HG03196 (cell line): ENCODE data around the gene ALG11.
"Not testable (repeated sequence)": the region's sequence is repeated elsewhere in the genome, so short reads cannot be mapped to it uniquely, and the experiment has no call there.

Source experiments
- ATAC-seq: cut with Tn5 transposase; IDR thresholded peaks from one replicate; pipeline ENCODE4 v1.9.1; 2021; ENCODE audit not compliant: unreplicated experiment

Gene ALG11

DNA sequence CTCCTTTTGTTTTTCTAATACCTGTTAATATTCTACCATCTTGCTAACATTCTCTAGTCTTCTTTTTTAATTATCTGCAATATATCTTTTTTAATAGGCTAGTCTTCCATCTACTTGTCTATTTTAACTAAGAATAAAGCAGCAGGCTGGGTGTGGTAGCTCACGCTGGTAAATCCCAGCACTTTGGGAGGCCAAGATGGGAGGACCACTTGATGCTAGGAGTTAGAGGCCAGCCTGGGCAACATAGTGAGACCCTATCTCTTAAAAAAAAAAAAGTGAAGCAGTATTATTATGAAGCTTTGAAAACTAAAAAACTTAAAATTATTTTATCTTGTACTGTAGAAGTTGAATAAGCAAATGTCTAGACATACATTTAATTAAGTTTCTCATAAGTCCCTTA lies 15.6 kb downstream of the ALG11 start:
- no peak for ATAC-seq

DNA sequence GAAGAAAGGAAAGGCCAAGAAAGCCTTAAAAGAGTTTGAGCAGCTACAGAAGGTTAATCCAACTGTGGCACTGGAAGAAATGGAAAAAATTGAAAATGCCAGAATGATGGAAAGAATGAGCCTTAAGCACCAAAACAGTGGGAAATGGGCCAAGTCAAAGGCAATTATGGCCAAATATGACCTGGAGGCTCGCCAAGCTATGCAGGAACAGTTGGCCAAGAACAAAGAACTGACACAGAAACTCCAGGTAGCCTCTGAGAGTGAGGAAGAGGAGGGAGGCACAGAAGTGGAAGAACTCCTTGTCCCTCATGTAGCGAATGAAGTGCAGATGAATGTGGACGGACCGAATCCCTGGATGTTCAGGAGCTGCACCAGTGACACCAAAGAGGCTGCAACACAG lies 17.4 kb downstream of the ALG11 start:
- no peak for ATAC-seq

DNA sequence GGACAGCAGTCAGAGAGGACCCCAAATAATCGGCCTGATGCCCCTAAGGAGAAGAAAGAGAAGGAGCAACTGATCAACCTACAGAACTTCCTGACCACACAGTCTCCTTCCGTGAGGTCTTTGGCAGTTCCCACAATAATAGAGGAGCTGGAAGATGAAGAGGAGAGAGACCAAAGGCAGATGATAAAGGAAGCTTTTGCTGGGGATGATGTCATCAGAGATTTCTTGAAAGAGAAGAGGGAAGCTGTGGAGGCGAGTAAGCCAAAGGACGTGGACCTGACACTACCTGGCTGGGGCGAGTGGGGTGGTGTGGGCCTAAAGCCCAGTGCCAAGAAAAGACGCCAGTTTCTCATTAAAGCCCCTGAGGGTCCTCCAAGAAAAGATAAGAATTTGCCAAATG lies 18.2 kb downstream of the ALG11 start:
- not testable (repeated sequence) for ATAC-seq

DNA sequence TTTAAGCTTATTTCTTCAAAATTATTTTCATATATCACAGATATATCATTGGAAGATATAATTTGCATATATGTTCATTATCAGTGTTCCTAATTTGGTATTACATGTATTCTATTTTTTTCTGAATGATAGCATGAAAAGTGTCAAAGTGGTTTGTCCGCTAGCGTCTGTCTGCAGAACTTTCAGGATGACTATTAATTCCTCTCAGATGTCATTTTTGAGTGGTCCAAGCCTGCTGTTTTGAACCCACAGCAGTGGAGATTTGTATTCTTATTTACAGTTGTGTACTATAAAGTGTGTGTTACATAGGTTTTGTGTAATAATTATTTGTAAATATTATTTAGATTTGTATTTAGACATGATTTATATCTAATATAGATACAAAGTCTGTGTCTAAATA lies 20.8 kb downstream of the ALG11 start:
- ATAC-seq = no peak

DNA sequence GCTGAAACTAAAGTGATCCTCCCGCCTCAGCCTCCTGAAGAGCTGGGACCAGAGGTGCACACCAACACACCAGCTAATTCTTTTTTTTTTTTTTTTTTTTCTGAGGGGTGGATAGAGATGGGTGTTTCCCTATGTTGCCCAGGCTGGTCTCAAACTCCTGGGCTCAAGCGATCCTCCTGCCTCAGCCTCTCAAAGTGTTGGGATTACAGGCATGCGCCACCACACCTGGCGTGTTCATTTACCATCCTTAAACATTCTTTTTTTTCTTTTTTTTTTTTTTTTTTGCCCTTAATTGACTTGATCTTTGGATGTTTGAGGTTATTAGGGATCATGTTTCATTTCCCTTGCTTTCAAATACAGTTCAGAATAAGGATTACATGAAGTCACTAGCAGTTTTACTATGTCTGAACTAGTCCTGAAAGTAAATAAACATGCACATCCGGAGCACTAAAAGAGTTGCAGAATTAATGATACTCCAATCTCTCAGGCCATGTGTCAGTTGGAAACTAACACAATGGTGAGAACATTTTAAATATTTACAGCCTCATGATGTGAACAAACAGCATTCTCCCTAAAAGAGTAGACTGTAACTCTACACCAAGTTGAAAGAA lies 22.5 kb downstream of the ALG11 start:
- no peak for ATAC-seq

GRCh38 chr13:52036037-52036436 lies 23.8 kb downstream of the ALG11 start:
- no peak for ATAC-seq

- no peak for ATAC-seq
These were observed 31.5 kb downstream of the ALG11 start for GRCh38 chr13:52043675-52044074.

DNA sequence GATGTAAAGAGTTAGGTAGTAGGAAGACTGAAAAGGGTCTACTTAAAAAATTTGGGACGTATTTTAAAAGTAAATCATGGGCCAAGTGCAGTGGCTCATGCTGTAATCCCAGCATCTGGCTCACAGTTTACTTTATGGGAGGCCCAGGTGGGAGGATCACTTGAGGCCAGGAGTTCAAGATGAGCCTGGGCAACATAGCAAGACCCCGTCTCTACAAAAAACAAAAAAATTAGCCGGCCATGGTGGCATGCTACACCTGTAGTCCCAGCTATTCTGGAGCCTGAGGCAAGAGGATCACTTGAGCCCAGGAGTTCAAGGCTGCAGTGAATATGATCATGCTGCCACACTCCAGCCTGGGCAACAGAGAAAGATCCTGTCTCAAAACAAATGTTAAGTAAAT lies 35.3 kb downstream of the ALG11 start:
- no peak for ATAC-seq

DNA sequence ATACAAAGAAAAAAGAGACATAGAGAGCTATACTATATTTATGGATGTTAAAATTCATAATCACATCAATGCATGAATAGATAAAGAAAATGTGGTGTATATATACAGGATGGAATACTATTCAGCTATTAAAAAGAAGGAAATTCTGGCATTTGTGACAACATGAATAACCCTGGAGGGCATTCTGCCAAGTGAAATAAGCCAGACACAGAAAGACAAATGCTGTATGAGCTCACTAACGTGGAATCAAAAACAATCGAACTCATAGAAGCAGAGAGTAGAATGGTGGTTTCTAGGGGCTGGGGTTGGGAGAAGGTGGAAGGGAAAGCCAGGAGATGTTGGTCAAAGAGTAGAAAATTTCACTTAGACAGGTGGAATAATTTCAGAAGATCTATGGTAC lies 36.3 kb downstream of the ALG11 start:
- no peak for ATAC-seq

- ATAC-seq = no peak
These were observed 39.2 kb downstream of the ALG11 start for GRCh38 chr13:52051400-52051799.

- no peak for ATAC-seq
These were observed 41.3 kb downstream of the ALG11 start for GRCh38 chr13:52053460-52053859.

DNA sequence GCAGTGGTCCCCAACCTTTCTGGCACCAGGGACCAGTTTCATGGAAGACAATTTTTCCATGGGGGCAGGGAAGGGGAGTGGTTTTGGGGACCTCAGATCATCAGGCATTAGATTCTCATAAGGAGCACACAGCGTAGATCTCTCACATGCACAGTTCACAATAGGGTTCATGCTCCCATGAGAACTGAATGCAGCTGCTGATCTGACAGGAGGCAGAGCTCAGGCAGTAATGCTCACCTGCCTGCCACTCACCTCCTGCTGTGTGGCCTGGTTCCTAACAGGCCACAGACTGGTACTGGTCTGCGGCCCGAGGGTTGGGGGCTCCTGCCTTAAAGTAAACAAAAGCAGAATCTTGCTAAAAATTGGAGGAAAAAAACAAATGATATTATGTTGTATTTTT lies 48.9 kb downstream of the ALG11 start:
- ATAC-seq = not testable (repeated sequence)

GRCh38 chr13:52061587-52061986 lies 49.4 kb downstream of the ALG11 start:
- ATAC-seq = no peak

DNA sequence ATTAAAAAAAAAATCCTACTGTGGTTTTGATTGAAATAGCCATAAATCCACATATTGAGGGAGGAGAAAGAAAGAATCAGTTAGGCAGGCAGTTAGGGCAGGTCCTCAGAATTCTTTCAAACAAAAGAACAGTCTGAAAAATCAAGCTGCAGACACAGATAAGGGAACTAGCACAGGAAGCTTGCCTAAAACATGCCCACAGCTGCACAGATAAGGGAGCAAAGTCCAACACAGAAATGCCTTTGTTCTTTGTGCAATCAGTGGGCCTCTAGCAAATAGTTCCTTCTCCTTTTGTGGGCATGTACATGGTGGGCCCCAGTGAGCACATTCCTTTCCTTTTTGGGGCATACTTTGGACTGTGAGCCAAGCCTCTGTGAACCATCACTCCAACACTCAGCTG lies 55.0 kb downstream of the ALG11 start:
- no peak for ATAC-seq

- no peak for ATAC-seq
These were observed 58.8 kb downstream of the ALG11 start for GRCh38 chr13:52070929-52071523.
